ENCODE measurements around the gene CCDC181. TPM values are rescaled to one million over a fixed set of nuclear protein-coding genes. Genes with fewer than 3 reads are reported as not detected.

The CCDC181 gene
- polyA plus RNA-seq, 1 experiment = 0.09 TPM

GRCh38 chr1:169472738-169473137 is 45.5 kb upstream of the CCDC181 start:
- no peaks in the 10 kb centered on the region for H3K9me3 ChIP-seq (ENCODE audit: control insufficient read depth, insufficient read depth, low read length)
- no peak overlapping the region for H3K4me3 ChIP-seq (ENCODE audit: low read depth, low read length)
- H3K27me3 ChIP-seq (ENCODE audit: control insufficient read depth, insufficient read depth, low read length) = no peaks in the 10 kb centered on the region
- no peak for DNase-seq (ENCODE audit: low read depth, low spot score)
- TF ChIP-seq CTCF (IDR thresholded peaks at IDR 0.05; ENCODE audit: low read depth, low read length) = no peak
- H3K27ac ChIP-seq (ENCODE audit: low read depth, low read length) = no peak overlapping the region
- CTCF ChIA-PET = interaction anchor here (0.9 to 1.1 kb wide), 2 partner anchors 73 to 74 kb away, joined by 3 to 4 read pairs; no protein-coding TSS in a partner anchor
- POLR2A ChIA-PET = interaction anchor here (0.9 kb wide), 1 partner anchor 13 kb away, joined by 3 read pairs; no protein-coding TSS in a partner anchor

DNA sequence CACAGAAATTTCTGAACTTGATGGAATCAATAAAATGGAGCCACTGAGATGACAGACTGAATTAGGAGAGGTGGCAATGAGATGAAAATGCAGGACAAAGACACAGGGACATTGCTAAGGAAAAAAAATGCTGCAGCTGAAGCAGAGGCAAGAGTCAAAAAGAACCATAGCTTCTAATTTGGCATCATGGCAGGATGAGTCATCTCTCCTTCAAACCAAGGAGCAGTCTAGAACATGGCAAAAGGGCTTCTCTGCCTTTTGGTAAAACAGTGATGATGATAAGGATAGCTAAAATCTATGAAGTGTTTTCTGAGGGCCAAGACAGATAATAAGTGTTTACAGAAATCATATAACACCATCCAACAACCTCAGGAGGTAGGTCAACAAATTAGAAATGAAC is 41.7 kb upstream of the CCDC181 start:
- ChIA-PET CTCF (interaction anchor here (0.6 to 1.7 kb wide), 5 partner anchors 42 to 866 kb away, joined by 3 to 13 read pairs (median 4); no protein-coding TSS in a partner anchor), POLR2A (interaction anchor here (1.1 kb wide), 1 partner anchor 17 kb away, joined by 3 read pairs; the partner anchor contains the start of gene SLC19A2)

DNA sequence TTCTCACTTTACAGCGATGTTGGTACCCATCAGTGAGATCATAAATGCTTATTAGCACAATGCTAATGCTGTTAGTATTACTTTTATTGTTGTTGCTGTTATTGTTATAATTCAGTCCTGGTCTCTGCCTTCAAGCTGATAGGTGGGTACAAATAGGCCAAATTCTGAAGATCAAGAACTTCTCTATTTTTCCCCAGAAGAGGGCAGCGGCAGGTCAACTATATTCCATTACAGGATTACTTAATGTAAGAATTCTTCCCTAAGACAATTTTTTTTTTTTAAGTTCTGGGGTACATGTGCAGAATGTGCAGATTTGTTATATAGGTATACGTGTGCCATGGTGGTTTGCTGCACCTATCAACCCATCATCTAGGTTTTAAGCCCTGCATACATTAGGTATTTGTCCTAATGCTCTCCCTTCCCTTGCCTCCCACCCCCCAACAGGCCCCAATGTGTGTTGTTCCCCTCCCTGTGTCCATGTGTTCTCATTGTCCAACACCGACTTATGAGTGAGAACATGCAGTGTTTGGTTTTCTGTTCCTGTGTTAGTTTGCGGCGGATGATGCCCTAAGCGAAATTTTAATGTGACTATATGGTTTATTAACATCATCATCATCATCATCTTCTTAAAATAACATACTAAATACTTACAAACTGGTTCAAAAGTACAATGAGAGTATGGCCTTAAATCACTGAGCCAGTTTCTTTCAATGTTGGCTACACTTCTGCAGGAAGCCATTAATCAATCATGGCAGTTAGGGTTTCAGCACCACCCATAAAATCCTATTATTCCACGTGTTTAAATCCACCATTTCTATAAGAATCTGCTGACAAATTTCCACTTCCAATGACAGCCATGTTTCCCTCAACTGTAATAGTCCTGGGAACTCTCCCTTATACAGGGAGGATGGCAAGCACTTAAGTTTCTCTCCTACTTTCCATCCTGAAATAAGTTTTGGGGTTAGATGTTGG is 39.3 kb upstream of the CCDC181 start:
- ChIA-PET POLR2A (interaction anchor here (0.8 kb wide), 1 partner anchor 341 kb away, joined by 3 read pairs; no protein-coding TSS in a partner anchor), CTCF (interaction anchor here (0.6 to 3.5 kb wide), 8 partner anchors 20 to 408 kb away, joined by 3 to 42 read pairs (median 4); partner anchors contain the start of gene CCDC181)
- H3K4me3 ChIP-seq (ENCODE audit: low read depth, low read length) = no peak overlapping the region
- no peaks in the 10 kb centered on the region for H3K9me3 ChIP-seq (ENCODE audit: control insufficient read depth, insufficient read depth, low read length)
- H3K27ac ChIP-seq (ENCODE audit: low read depth, low read length) = no peak overlapping the region
- DNase-seq (ENCODE audit: low read depth, low spot score) = no peak
- TF ChIP-seq CTCF (IDR thresholded peaks at IDR 0.05; ENCODE audit: low read depth, low read length) = peak; percentile 49
- no peaks in the 10 kb centered on the region for H3K27me3 ChIP-seq (ENCODE audit: control insufficient read depth, insufficient read depth, low read length)

More for the DNA sequence above, 41.7 kb upstream of the CCDC181 start:
- H3K27me3 ChIP-seq (ENCODE audit: control insufficient read depth, insufficient read depth, low read length) = no peaks in the 10 kb centered on the region
- H3K4me3 ChIP-seq (ENCODE audit: low read depth, low read length) = no peak overlapping the region
- H3K9me3 ChIP-seq (ENCODE audit: control insufficient read depth, insufficient read depth, low read length) = no peaks in the 10 kb centered on the region
- no peak for TF ChIP-seq CTCF (IDR thresholded peaks at IDR 0.05; ENCODE audit: low read depth, low read length)
- H3K27ac ChIP-seq (ENCODE audit: low read depth, low read length) = no peak overlapping the region
- no peak for DNase-seq (ENCODE audit: low read depth, low spot score)

- Histone ChIP-seq H3K4me3 (ENCODE audit: low read depth, low read length) (no peak overlapping the region), H3K27ac (ENCODE audit: low read depth, low read length) (no peak overlapping the region), H3K9me3 (ENCODE audit: control insufficient read depth, insufficient read depth, low read length) (no peaks in the 10 kb centered on the region), H3K27me3 (ENCODE audit: control insufficient read depth, insufficient read depth, low read length) (no peaks in the 10 kb centered on the region)
- TF ChIP-seq CTCF (IDR thresholded peaks at IDR 0.05; ENCODE audit: low read depth, low read length) = no peak
- ChIA-PET POLR2A (no interaction called here), CTCF (interaction anchor here (1.0 to 3.5 kb wide), 4 partner anchors 22 to 88 kb away, joined by 3 to 42 read pairs (median 6); no protein-coding TSS in a partner anchor)
- DNase-seq (ENCODE audit: low read depth, low spot score) = no peak
Measured at GRCh38 chr1:169465281-169465680, 38.0 kb upstream of the CCDC181 start.

GRCh38 chr1:169462385-169462784 is 35.1 kb upstream of the CCDC181 start:
- Histone ChIP-seq H3K27ac (ENCODE audit: low read depth, low read length) (no peak overlapping the region), H3K9me3 (ENCODE audit: control insufficient read depth, insufficient read depth, low read length) (no peaks in the 10 kb centered on the region), H3K27me3 (ENCODE audit: control insufficient read depth, insufficient read depth, low read length) (no peaks in the 10 kb centered on the region), H3K4me3 (ENCODE audit: low read depth, low read length) (no peak overlapping the region)
- ChIA-PET POLR2A (no interaction called here), CTCF (no interaction called here)
- no peak for TF ChIP-seq CTCF (IDR thresholded peaks at IDR 0.05; ENCODE audit: low read depth, low read length)
- DNase-seq (ENCODE audit: low read depth, low spot score) = no peak

Measured in AG04450 (cell line).